ENCODE measurements around the gene PRC1.
A peak's percentile ranks its signal among the peaks of the same experiment; 100 is the strongest.
"Not testable (repeated sequence)": the region's sequence is repeated elsewhere in the genome, so short reads cannot be mapped to it uniquely, and the experiment has no call there.

Gene PRC1, protein sequence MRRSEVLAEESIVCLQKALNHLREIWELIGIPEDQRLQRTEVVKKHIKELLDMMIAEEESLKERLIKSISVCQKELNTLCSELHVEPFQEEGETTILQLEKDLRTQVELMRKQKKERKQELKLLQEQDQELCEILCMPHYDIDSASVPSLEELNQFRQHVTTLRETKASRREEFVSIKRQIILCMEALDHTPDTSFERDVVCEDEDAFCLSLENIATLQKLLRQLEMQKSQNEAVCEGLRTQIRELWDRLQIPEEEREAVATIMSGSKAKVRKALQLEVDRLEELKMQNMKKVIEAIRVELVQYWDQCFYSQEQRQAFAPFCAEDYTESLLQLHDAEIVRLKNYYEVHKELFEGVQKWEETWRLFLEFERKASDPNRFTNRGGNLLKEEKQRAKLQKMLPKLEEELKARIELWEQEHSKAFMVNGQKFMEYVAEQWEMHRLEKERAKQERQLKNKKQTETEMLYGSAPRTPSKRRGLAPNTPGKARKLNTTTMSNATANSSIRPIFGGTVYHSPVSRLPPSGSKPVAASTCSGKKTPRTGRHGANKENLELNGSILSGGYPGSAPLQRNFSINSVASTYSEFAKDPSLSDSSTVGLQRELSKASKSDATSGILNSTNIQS

DNA sequence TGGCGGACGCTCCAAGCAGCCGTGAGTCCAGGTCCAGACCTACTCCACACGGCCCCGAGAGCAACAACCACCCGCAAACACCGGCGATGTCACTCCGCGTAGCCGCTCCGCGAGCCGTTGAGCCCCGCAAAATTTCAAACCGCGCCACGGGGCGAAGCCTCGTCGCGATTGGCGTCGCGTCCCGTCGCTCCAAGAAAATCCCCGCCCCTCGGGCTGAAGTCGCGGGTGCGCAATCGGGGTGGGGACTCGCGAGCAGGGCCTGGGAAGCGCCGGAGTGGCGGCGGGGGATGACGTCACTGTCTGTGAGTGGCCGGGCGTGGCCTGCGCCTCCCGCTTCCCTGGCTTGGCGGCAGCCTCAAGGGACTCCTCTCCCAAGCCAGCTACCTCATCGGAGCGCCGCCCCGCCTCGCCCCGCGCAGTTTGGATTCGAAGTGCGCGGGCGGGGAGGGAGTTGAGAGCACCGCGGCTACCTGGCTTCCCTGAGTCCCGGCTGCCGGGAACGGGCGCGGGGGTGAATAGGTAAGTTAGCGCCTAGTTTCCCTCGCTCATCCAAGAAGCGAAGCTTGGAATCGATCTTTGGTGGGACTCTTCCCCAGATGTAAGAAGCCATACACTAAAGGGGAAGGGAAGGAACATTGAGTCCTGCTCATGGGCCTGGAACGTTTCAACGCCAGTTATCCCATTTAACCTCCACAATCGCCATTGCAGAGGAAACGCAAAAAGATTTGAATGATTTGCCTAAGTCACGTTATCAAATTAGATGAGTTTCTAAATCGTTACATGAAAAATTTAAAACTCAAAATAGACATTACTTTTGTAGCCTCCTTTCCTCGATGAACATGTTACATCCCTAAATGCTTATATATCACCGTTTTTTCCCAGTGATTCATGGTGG is at the start of gene PRC1:
PRC1 (minus strand) TSS at position 119 of the 895 bp plus-strand sequence; CDS start at position 1, 118 bp downstream.
- DNase-seq (ENCODE audit: insufficient read length, low spot score) (peak; percentile 97), FAIRE-seq (peak; percentile 95)

DNA sequence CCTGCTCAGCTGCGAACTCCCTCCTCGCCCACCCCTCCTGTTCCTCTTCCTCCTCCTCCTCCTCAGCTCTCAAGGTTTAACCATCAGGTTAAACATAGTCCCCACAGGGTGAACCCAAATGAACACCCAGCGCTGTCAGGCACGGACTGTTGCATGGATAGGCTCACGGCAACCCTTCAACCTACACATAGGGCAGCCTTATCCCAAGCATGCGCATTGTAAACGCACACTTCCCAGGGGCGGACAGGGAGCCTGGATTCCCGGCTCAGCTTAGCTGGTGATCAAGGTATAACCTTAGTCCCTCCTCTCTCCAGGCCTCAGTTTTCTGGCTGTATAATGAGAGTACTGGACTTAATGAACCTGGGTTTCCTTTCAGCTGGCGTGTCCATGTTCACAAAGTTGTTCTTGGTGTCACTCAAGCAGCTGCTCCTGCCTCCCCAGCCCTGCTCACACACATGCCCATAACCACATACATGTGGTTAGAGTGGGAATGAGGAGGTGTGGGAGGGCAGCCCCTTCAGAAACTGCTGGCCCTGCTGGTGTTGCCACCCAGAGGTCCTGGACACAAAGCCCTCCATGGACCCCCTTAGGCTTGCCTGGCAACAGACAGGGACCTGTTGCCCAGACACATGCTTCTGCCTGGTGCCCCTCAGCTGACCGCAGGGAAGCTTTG is 49.0 kb upstream of the PRC1 start:
- no peak for FAIRE-seq

DNA sequence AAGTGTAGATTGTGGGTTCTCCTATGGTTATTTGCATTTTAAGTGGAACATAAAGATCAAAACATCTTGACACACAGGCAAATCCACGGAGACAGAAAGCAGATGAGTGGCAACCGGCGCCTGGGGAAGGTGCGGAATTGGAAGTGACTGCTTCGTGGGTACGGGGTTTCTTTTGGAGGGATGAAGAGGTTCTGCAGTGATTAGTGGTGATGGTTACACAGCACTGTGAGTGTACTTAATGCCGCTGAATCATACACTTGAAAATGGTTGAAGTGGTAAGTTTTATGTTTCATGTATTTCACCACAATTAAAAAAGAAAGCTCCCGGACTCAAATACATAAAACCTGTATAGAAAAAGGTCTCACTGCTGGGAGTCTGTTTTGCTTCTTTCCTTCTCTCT is 46.5 kb upstream of the PRC1 start:
- DNase-seq (ENCODE audit: insufficient read length, low spot score) (no peak), FAIRE-seq (no peak)

More for the DNA sequence above, 49.0 kb upstream of the PRC1 start:
- no peak for DNase-seq (ENCODE audit: insufficient read length, low spot score)

DNA sequence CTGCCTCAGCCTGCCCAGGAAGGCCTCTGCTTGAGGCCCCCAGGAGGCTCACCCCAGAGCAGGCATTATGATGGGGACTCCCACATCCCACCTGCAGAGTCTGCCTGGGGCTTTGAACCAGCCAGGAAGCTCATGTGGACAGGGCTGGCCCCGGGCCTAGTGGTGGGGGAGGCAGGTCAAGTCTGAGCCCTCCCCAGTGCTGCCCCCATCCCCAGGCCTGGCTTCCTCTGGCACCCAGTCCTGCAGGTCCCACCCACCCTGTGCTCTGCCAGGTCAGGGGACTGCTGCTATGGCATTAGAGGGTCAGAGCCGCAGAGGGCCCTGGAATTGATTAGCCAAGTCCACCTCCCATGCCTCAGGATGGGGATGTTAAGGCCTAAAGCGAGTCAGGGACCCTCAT is 45.7 kb upstream of the PRC1 start:
- FAIRE-seq = no peak
- DNase-seq (ENCODE audit: insufficient read length, low spot score) = no peak

DNA sequence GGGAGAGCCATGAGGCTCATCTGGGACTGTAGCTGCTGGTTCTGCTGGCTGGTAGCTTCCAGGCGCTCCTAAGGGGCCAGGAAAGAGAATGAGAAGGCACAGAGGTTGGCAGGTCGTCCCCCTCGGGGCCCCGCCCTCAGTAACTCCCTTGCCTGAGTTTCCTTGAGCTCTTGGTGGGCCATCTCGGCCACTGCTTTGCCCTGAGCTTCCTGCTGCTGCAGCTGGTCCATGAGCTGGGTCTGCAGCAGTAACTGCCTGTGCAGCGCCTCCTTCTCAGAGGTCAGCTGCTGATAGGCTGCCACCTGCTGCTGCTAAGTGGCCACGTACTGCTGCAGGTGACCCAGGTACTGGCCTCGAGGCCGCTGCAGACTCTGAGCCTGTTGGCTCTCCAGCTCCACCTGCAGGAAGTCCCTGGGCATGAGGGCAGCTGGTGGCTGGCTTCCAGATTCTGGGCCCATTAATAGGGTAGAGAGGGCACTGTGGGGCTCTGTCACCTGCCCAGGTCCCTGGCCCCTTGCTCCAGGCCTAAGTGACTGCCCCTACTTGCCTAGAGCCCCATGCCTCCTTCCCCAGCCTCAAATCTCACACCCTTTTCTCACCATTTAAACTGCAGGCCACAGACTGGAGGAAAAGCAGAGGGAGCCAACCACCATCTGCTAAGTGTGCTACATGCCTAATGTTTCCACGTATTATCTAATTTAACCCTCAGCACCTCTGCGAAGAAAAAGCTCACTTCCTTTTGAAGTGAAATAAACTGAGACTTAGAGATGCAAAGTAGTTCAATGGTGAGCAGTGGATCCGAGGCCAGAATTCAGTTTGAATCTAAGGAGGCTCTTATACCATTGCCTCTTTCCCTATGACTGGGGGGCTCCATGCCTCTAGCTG is 38.8 kb upstream of the PRC1 start:
- DNase-seq (ENCODE audit: insufficient read length, low spot score) (no peak), FAIRE-seq (no peak)

DNA sequence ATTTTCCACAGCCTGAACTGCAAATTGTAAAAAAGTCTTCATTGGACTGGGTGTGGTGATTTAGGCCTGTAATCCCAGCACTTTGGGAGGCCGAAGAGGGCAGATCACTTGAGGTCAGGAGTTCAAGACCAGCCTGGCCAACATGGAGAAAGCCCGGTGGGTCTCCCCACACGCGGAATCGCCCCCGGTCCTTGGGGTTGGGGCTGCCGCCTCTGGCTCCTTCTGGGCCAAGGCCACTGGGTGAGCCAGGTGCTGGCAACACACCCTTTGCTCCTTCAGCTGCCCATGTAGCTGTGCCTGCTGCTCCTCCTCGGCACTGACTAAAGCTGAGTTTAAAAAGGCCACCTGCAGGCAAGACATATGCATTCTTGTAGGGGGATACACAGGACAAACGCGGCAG is 37.5 kb upstream of the PRC1 start:
- DNase-seq (ENCODE audit: insufficient read length, low spot score) = no peak
- FAIRE-seq = no peak

DNA sequence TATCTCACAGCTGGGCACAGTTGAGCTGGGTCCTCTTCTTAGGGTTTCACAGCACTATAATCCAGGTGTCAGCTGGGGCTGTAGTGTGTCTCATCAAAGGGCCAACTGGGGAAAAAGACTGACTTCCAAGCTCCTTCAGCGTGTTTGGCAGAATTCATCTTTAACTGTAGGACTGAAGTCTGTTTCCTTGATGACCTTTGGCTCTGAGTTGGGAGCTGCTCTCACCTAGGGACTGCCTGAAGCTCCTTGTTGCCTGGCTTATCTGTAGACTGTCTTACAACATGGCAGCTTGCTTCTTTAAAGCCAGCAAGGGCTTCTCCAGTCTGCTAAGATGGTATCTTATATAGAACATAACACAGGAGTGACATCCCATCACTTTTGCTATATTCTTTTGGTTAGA is 33.3 kb upstream of the PRC1 start:
- no peak for FAIRE-seq
- DNase-seq (ENCODE audit: insufficient read length, low spot score) = no peak

DNA sequence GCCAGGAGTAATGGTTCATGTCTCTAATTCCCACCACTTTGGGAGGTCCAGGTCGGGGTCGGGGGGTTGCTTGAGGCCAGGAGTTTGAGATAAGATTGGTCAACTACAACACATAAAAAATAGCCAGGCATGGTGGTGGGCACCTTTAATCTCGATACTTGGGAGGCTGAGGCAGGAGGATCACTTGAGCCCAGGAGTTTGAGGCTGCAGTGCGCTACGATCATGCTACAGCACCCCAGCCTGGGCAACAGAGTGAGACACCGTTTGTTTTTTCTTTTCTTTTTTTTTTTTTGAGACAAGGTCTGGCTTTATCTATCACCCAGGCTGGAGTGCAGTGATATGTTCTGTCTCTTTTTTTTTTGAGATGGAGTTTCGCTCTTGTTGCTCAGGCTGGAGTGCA is 29.4 kb upstream of the PRC1 start:
- FAIRE-seq (no peak), DNase-seq (ENCODE audit: insufficient read length, low spot score) (no peak)

DNA sequence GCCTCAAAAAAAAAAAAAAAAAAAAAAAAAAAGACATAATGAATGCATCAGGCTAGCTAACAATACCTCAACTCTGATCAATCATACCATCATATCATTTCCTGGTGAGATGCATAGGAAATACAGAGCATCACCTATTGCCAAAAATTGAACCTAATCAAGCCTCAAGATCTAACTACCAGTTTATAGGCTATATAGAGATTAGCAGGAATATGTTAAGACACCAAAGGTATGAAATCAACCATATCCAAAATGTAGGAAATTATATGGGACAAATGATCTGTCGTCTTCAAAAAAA is 28.4 kb upstream of the PRC1 start:
- DNase-seq (ENCODE audit: insufficient read length, low spot score) = no peak

DNA sequence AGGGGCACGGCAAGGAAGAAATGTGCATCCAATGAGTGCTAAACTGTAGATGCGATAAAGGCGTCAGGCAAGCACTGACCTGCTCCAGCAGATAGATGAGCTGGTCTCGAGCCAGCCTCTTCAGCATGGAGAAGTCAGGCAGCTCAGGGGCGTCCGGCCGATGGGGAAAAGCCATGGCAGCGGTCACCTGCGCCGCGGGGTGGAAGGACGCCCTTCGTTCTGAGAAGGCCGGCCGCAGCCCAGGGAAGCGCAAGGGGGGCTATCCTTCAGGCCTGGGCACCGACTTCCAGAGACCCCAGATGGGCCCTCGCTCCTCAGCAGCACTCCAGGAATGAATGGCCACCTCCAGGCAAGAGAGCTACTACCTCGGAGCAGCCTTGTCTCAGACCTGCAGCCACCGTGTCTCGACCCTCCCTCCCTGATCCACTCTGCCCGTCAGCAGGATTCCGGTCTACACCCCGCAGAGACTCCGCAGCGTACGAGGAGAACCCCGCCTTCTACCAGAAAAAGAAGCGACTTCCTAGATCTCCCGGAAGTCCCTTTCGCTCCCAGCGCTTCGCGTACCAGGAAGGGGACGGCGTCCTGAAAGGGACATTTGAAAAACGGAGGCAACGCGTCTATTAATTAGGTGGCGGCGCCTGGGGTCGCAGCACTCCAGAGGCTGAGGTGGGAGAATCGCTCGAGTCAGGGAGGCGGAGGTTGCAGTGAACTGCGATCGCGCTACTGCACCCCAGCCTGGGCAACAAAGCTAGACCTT is 27.9 kb upstream of the PRC1 start, which contains the start of gene VPS33B:
VPS33B (minus strand) TSS at position 520 of the 757 bp plus-strand sequence; CDS start at position 175, 345 bp downstream.
- peak; percentile 72 for DNase-seq (ENCODE audit: insufficient read length, low spot score)
- no peak for FAIRE-seq

More for the DNA sequence above, 28.4 kb upstream of the PRC1 start:
- FAIRE-seq = no peak

DNA sequence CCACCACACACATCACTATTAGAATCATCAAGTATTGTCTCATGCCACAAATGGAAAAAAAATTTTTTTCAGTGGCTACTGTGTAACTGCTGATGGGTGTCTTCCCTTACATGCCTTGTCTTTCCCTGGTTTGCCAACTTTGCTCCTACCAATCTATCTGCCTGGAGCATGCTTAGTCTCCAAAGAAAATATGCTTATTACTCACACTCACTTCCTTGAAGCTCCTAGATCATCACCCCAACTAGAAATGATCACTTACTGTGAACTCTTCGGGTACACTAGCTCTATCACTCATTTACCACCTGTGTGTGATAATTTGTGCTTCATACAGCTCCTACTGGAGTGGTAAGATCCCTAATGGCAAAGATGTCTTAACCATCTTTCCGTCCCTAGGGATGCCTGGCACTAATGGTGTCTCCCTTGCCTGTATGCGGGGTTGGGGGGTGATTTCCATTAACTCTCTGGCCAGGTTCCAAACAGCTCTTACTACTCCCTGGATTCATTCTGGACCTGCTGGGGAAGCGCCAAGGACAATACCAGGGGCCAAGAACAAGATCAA is 27.3 kb upstream of the PRC1 start:
- FAIRE-seq = no peak
- no peak for DNase-seq (ENCODE audit: insufficient read length, low spot score)

DNA sequence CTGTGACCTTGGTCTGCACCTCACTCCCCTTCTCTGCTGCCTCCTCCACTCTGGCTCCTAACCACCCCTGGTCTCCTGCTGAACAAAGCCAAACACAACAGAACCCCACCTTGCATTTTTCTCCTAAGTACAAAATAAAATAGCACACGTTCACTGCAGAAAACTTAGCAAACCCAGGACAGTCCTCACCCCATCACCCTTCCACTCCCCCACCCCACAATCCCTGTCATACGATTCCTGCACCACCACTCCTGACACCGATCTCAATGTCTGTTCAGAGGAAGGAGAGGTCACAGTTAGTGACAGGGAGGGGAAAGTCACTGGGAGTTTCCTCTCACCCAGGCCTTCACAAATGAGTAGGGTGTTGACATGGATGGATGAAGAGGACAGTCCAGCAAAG is 23.8 kb upstream of the PRC1 start:
- DNase-seq (ENCODE audit: insufficient read length, low spot score) = no peak
- no peak for FAIRE-seq

DNA sequence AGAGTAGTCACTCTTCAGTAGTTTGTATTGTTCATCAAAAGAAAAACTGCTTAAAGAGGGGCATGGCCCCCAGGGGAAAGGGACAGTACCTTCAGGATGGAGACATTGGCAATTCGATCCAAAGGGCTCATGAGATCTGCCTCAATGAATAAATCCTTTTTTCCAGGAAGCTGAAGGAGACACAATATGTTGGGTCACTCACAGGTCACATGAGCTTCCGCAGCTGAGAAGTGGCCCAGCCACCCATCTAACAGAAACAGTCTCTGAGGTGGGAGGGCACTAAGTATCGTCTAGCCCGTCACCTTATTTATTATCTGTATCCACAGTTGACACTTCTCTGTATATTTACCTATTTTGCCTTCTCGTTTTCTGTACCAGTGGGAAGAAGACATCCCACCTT is 23.4 kb upstream of the PRC1 start:
- no peak for FAIRE-seq

DNA sequence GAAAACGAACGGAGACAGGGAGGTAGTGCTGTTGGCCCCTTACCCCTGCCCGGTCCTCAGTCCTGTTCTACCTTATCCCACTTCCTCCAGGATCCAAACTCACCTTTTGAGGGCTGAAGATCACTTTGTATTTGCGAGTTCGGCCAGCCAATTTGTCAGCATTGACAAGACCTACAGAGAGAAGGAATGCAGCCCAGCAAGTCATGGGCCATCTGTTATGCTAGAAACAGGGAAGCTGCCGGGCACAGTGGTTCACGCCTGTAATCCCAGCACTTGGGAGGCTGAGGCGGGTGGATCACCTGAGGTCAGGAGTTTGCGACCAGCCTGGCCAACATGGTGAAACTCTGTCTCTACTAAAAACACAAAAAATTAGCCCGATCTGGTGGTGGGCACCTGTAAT is 19.4 kb upstream of the PRC1 start:
- not testable (repeated sequence) for DNase-seq (ENCODE audit: insufficient read length, low spot score); FAIRE-seq

More for the DNA sequence above, 23.4 kb upstream of the PRC1 start:
- no peak for DNase-seq (ENCODE audit: insufficient read length, low spot score)

DNA sequence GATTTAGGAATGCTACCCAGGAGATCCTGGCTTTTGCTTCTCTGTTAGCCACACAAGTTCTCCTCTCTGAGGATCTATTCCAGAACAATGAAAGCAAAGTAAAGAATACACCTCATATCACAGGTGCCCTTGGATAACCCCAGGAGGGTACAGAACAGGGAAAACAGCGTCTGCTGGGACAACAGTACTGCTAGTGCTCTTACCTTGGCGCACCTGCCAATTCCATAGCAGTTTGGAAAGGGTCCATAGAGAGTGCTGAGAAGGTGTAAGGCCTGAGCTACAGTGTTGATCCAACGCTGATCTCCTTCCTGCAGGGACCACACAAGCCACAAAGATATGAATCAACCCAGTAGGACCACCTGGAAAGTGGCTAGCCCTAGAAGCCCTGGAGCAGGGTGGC is 12.9 kb upstream of the PRC1 start:
- FAIRE-seq = no peak
- DNase-seq (ENCODE audit: insufficient read length, low spot score) = no peak

DNA sequence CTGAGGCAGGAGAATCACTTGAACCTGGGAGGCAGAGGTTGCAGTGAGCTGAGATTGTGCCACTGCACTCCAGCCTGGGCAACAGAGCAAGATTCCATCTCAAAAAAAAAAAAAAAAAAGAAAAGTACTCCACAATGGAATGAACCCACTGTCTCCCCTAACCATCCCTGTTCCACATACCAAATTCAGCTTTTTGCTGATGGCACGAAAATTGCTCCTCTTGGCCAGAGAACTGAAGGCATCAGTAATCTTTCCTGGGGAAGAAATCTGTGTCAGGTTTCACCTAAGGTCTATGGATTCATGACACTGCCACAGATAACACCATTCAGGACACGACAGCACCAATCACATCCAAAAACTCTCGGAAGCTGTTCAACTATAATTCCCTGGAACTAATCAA is 6.9 kb upstream of the PRC1 start:
- FAIRE-seq (no peak), DNase-seq (ENCODE audit: insufficient read length, low spot score) (no peak)

DNA sequence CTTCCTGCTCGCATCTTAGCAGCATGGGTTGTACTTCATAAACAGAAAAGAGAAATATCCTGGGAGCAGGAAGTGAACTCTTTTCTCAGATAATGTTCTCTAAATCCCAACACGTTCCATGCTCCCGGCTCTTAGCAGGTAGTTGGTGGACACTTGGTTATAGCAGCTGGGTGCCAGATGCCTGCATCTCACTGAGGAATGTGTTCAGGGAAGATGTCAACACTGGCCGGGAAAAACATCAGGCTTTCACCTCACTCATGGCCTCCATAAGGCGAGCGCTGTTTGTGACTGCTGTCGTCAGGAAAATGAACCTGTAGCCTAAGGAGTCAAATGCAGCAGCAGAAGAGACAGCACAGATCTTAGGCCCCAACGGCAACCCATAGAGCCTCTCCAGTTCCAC is 4.4 kb upstream of the PRC1 start:
- DNase-seq (ENCODE audit: insufficient read length, low spot score) = no peak
- FAIRE-seq = no peak

DNA sequence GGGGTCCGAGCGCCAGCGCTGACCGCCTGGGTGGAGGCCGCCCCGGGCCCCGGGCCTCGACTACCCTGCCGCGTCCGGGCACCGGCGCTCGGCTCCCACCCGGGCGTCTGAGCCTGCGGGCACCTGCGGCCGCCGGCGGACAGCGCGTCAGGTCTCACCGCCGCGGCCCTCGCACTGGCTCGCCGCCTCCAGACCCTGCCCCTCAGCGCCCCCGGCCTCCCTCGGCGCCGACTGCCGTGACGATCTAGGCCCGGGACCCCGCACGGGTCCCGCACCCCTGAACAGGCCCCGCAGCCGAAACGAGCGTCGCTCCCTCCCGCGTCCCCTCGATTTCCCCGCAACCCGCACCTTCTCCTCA is 297 bp downstream of the PRC1 start:
- FAIRE-seq = no peak
- DNase-seq (ENCODE audit: insufficient read length, low spot score) = no peak
